Measurements from ENCODE around the gene EYS. TPM values are rescaled to one million over a fixed set of nuclear protein-coding genes. Genes with fewer than 3 reads are reported as not detected.

Gene EYS
- total and polyA plus RNA-seq, 2 of the 8 experiments (the other 6 are each of a cell fraction or from before 2014, with no cell fraction given): 0.05 to 0.13 TPM

GRCh38 chr6:64589961-64590360, 1117.1 kb downstream of the EYS start:
- Histone ChIP-seq H3K27ac (ENCODE audit: low read depth, low read length) (no peak overlapping the region), H2BK120ac (replicated peaks; ENCODE audit: low read depth, low read length) (no peak overlapping the region), H3K79me2 (ENCODE audit: control insufficient read depth in 1 of 2, insufficient read depth in 2 of 2, low read length in 2 of 2) (no peaks in the 10 kb centered on the region), H4K20me1 (replicated peaks in 1 of 2; ENCODE audit: control insufficient read depth in 1 of 2, insufficient read depth in 2 of 2, low read length in 2 of 2) (no peaks in the 10 kb centered on the region), H3K9ac (replicated peaks in 1 of 4; ENCODE audit: extremely low read depth in 1 of 4, low read depth in 3 of 4, low read length in 3 of 4) (no peak overlapping the region), H3K27me3 (replicated peaks in 1 of 4; ENCODE audit: control insufficient read depth in 3 of 4, extremely low read depth in 1 of 4, insufficient read depth in 3 of 4, low read length in 3 of 4) (no peaks in the 10 kb centered on the region), H3K4ac (replicated peaks; ENCODE audit: insufficient read length, low read depth, low read length) (no peak overlapping the region), H4K5ac (ENCODE audit: insufficient read length, low read depth, low read length) (no peak overlapping the region), H2BK5ac (ENCODE audit: low read depth, low read length) (no peak overlapping the region), H2BK15ac (ENCODE audit: low read length) (no peak overlapping the region), H3K36me3 (ENCODE audit: control insufficient read depth in 2 of 4, insufficient read depth in 4 of 4, low read length in 3 of 4) (no peaks in the 10 kb centered on the region), H2AK5ac (ENCODE audit: low read depth, low read length) (no peak overlapping the region), H3K23ac (ENCODE audit: insufficient read length) (no peak overlapping the region), H2AFZ (ENCODE audit: low read length) (no peak overlapping the region), H3K4me2 (ENCODE audit: insufficient read depth in 1 of 2, low read depth in 2 of 2, low read length in 2 of 2) (no peak overlapping the region), H3K4me3 (ENCODE audit: extremely low read depth in 1 of 4, insufficient read depth in 2 of 4, low read depth in 3 of 4, low read length in 4 of 4) (no peak overlapping the region), H2BK20ac (ENCODE audit: low read length) (no peak overlapping the region), H3K23me2 (ENCODE audit: low read depth, low read length) (no peaks in the 10 kb centered on the region), H3K56ac (replicated peaks; ENCODE audit: insufficient read length, low read depth, low read length) (no peak overlapping the region), H3K79me1 (ENCODE audit: low read depth, low read length) (no peaks in the 10 kb centered on the region), H3K18ac (ENCODE audit: extremely low read depth, low read length) (no peak overlapping the region), H2BK12ac (ENCODE audit: low read depth, low read length) (no peak overlapping the region), H3K4me1 (replicated peaks in 1 of 4; ENCODE audit: control insufficient read depth in 3 of 4, insufficient read depth in 4 of 4, low read length in 3 of 4) (no peaks in the 10 kb centered on the region), H3K14ac (ENCODE audit: insufficient read length) (no peak overlapping the region), H4K8ac (ENCODE audit: extremely low read depth, insufficient read depth, low read length) (no peak overlapping the region), H3K9me3 (ENCODE audit: insufficient read depth in 2 of 2, low read depth in 1 of 2, low read length in 1 of 2) (no peaks in the 10 kb centered on the region), H4K91ac (replicated peaks; ENCODE audit: insufficient read length, low read length) (no peak overlapping the region)
- 94% methylated on average over 3 of the region's 3 CpGs; no CpG with 5 or more reads in 1 of the 2 experiments for WGBS, 2 experiments (ENCODE audit: extremely low coverage in 1 of 2, insufficient coverage in 1 of 2, insufficient read length in 1 of 2, insufficient replicate concordance in 2 of 2, low coverage in 1 of 2, low lambda C conversion rate in 2 of 2, missing lambda C conversion rate in 1 of 2)
- ChIA-PET CTCF (ENCODE audit: partially characterized antibody) (no interaction called here), POLR2A (ENCODE audit: partially characterized antibody) (no interaction called here)
- no peak for TF ChIP-seq SRF (IDR thresholded peaks at IDR 0.05; ENCODE audit: low read depth, low read length)
- TF ChIP-seq SP1 (IDR thresholded peaks at IDR 0.05; ENCODE audit: low read depth, low read length): no peak
- FAIRE-seq (no peak), DNase-seq (ENCODE audit: low read depth in 1 of 2, low spot score in 2 of 2) (no peak)

All from H1 (cell line).